Omental fat pad (tissue), 4 donors: ENCODE measurements around the gene TREX2. TPM values are rescaled to one million over a fixed set of nuclear protein-coding genes. Genes with fewer than 3 reads are reported as not detected.

Experiments used
- ATAC-seq: fragments of 150-250 bp; one replicate; pipeline ENCODE4 v1.9.1; 2016; ENCODE audit warnings: mild to moderate bottlenecking, moderate library complexity; ENCODE audit not compliant: low FRiP score
- DNase-seq: peaks from one replicate; pipeline ENCODE4 v3.0.0-alpha.2; 2019; ENCODE audit warnings: low spot score
- CTCF ChIP-seq, 3 donors: fragments of 450-650 bp; IDR thresholded peaks; one replicate each; pipeline ENCODE4 v1.5.1; 2016 to 2017; ENCODE audit warnings: antibody characterized with exemption in 3 of 3, mild to moderate bottlenecking in 3 of 3, moderate library complexity in 2 of 3
- total RNA-seq, 4 donors: library from RNA; depleted of rRNA; stranded (reverse); fragments of >200 nt; gene quantifications; one replicate each; pipeline ENCODE4 v1.1.0, GENCODE V29; 2016

The TREX2 gene
- total RNA-seq, 4 donors from 2014 or later, result 0.69 to 4.2 (median 1.2) TPM

DNA sequence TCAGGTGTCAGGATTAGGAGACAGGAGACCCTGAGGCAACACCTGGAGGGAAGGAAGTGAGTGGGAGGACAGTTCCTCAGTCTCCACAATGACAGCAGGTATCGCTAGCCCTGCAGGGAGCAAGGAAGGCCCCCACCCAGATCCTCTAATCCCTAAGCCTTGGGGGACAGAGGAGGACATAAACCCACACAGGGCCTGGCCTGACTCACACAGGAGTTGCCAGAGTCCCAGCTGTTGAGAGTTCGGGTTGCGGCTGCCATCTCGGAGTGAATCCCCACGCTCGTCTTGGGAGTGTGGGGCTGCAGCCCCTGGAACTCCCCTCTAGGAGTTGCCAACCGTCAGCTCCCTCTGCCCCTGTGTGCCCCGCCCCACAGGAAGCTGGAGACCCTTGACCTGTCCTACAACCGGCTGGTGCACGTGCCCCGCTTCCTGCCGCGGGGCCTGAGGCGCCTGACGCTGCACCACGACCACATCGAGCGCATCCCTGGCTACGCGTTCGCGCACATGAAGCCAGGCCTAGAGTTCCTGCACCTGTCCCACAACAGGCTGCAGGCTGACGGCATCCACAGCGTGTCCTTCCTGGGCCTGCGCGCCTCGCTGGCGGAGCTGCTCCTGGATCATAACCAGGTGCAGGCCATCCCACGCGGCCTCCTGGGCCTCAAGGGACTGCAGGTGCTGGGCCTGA lies 39.7 kb upstream of the TREX2 start:
- DNase-seq (no peak), ATAC-seq (no peak)
- TF ChIP-seq CTCF (IDR thresholded peaks at IDR 0.05), result no peak

DNA sequence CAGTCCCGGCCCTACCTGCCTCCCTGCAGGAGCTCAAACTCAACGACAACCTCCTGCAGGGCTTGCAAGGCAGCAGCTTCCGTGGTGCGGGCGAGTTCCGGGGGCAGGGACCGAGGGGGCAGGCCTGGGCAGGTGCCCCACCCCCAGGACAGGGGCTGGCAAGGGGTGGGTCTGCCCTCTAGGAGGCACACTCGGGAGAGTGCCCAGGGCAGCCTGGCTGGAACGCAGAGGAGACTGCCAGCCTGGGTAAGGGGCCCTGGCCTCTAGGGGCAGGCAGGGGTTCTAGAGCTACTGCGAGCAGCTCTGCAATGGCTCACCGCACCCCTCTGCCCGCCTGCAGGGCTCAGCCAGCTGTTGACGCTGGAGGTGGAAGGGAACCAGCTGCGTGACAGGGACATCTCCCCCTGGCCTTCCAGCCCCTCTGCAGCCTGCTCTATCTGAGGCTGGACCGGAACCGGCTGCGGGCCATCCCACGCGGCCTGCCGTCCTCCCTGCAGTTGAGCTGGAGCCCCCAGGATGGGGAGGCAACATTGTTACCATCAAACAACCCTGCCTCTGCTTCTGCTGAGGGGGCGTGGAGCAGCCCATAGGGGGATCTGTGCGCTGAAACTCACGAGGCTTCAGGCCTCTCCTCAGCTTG lies 36.6 kb upstream of the TREX2 start:
- ATAC-seq (no peak), DNase-seq (no peak)
- no peak for TF ChIP-seq CTCF (IDR thresholded peaks at IDR 0.05)

DNA sequence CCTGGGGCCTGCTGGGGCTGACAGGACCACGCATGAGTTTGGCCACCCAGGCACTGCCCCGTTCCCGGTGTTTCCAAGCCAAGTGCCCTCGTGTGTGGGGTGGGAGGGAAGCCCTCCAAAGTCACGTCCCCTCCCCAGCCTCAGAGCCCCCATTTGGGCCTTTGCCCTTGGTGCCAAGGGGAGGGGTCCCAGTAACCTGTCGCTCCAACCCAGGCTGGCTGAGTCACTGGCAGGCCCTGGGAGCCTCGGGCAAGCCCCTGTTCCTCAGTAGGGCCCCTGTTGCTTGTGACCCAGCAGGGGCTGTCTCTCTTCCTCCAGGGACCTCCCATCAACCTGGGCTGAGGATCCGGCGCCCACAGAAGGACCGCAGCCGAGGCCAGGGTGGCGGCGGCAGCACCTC lies 35.2 kb upstream of the TREX2 start:
- DNase-seq (no peak), ATAC-seq (no peak)
- TF ChIP-seq CTCF (IDR thresholded peaks at IDR 0.05), result no peak

- TF ChIP-seq CTCF (IDR thresholded peaks at IDR 0.05), result no peak
- ATAC-seq, result no peak
- no peak for DNase-seq
These were observed 32.9 kb upstream of the TREX2 start for GRCh38 chrX:153478746-153479145.

DNA sequence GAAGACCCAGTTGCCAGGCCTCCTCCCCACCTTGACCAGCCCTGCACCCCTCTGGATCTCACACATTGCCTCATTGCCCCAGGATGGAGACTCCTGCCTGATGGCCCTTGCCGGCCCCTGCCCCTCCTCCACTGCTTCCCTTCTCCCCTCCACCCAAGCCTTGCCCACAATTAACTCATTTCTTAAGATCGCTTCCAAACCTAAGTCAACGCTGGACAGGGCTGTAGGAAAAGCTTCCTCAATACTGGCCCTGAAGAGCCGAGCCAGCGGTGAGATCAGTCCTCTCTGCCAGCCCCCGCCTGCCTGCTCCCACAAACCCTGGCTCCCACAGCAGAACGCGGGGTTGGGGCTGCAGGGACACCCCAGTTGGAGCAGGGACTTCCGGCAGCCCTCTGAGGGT lies 32.0 kb upstream of the TREX2 start:
- ATAC-seq (no peak), DNase-seq (no peak)
- TF ChIP-seq CTCF (IDR thresholded peaks at IDR 0.05), result no peak

- no peak for ATAC-seq
- no peak for DNase-seq
- no peak for TF ChIP-seq CTCF (IDR thresholded peaks at IDR 0.05)
These were observed 31.6 kb upstream of the TREX2 start for GRCh38 chrX:153477364-153477857.
